ENCODE results near the gene NHERF1.

- TF ChIP-seq CTCF (IDR thresholded peaks at IDR 0.05; ENCODE audit: extremely low read depth in 1 of 2, insufficient read depth in 1 of 2, low read depth in 1 of 2, low read length in 2 of 2) (no peak), MAX (IDR thresholded peaks at IDR 0.05; ENCODE audit: insufficient read depth, insufficient read length) (no peak), EZH2 (IDR thresholded peaks at IDR 0.05; ENCODE audit: borderline replicate concordance, low read depth, low read length, severe bottlenecking) (no peak), MYC (IDR thresholded peaks at IDR 0.05; ENCODE audit: low read depth, low read length) (no peak), POLR2AphosphoS5 (IDR thresholded peaks at IDR 0.05; ENCODE audit: insufficient read depth, low read depth, low read length) (peak; percentile 12), GATA2 (IDR thresholded peaks at IDR 0.05; ENCODE audit: insufficient read depth, insufficient read length, low read depth, low read length) (no peak), POLR2A (IDR thresholded peaks at IDR 0.05; ENCODE audit: low read depth, low read length) (peak; percentile 24), FOS (IDR thresholded peaks at IDR 0.05; ENCODE audit: borderline replicate concordance, insufficient read depth, low read length) (no peak)
Observed at GRCh38 chr17:74768069-74768762, 19.8 kb downstream of the NHERF1 start.
